Kidney capillary endothelial cell (primary cell): ENCODE data around the gene MPL.

Experiments used
- DNase-seq: peaks from one replicate; pipeline ENCODE4 v3.0.0-alpha.2; 2018; ENCODE audit warnings: low spot score

MPL gene

GRCh38 chr1:43325381-43325780 is 12.2 kb upstream of the MPL start:
- no peak for DNase-seq

DNA sequence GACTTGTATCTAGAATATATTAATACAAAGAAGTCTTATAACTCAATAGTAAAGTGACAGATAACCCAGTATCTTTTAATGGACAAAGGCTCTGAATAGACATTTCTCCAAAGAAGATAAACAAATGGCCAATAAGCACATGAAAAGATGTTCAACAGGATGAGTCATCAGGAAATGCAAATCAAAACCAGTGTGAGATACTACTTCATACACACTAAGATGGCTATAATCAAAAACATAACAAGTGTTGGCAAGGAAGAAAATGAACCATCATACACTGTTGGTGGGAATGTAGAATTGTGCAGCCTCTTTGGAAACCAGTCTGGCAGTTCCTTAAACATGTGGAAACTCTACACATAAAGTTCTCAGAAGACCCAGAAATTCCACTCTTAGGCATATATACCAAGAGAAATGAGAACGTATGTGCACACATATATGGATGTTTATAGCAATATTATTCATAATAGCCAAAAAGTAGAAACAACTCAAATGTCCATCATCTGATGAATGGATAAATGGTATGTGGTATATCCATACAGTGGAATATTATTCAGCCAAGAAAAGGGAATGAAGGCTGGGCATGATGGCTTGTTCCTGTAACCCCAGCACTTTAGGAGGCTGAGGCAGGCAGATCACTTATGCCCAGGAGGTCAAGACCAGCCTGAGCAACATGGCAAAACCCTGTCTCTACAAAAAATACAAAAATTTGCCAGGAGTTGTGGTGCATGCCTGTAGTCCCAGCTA is 9.9 kb upstream of the MPL start:
- DNase-seq = no peak

DNA sequence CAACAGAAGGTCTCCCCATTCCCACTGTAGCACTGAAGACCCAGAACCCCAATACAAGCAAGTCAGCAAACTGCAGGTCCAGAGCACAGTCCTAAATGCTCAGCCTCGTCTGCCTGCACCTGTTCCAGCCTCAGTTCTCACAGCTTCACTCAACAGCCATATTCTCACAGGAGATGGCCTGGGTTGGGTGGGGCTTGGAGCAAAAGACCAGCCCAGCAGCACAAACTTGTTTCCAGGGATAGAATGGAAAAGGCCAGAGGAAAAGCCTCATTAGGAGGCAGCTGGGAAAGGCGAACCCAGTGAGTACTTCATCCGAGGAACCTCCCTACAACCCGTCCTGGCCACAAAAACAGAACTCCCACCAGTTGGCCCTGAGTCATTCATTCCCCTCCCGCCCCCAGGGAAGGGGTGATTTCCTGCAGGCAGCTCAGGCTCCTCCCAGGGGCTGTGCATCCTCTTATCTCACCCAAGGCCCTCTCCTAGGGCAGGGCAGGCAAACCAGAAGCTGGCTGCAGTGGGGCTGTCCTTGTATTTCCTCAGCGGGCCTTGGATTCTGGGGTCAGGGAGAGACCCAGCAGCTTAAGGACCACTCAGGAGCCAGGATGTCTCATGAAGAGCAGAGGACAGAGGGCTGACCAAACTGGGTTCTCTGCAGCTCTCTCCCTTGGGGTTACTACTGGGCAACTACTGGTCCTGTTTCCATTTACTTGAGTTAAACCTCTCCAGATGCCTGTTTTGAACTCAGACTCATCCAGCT is 7.4 kb upstream of the MPL start:
- DNase-seq = peak; percentile 80

DNA sequence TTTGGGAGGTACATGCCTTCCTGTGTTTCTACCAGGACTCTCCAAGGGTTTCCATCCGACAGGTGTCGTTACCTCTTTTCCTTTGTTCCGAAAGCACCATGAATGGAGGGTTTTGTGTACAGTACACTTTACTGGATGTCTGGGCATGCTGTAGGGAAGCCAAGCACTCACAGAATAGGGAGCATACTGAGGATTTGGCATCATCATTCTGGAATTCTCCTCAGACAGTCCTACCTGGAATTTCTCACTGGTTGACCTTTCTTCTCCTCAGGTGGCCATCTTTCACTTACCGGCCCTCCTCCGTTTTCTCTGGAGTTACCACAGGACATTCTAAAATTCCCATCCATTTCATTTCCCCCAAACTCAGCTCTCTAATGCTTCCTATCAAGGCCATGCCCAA is 5.9 kb upstream of the MPL start:
- no peak for DNase-seq

- no peak for DNase-seq
Observed at GRCh38 chr1:43334453-43335205, 3.0 kb upstream of the MPL start.

DNA sequence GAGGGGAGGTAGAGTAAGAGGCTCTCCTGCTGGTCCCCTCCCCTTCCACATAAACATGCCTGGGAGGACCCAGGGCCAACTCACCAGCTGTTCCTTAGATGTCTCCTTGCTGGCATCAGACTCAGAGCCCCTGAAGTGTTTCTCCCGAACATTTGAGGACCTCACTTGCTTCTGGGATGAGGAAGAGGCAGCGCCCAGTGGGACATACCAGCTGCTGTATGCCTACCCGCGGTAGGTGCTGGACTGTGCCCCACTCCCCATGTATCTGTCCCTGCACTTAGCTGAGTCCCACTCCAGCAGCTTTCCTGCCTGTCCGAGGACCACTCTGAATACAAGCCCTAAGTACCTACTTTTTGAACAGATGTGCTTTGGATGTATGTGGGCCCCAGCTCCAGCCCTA is 383 bp downstream of the MPL start:
- DNase-seq = no peak

DNA sequence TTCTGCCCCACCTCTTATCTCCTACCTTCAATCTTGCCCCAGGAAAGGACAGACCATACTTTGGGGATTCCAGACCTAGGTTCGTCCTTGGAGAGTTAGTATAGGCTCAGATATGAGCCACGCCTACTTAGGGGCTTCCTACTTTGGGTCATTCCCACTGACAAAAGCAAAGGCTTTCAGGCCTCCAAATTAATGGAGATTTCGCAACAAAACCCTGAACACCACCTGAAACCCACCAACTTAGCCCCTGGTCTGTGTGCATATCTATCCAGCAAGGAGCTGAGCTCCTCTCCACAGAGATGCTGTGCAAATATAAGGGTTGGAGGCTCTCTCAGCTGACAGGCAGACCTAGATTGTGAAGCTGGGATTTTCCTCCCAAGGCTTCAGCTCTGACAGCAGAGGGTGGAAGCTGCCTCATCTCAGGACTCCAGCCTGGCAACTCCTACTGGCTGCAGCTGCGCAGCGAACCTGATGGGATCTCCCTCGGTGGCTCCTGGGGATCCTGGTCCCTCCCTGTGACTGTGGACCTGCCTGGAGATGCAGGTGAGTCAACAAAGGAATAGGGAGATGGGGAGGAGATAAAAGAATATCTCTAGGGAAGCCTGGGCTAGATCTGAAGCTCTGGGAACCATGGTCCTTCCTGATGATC is 2.1 kb downstream of the MPL start:
- DNase-seq = no peak

GRCh38 chr1:43340559-43340958 is 2.9 kb downstream of the MPL start:
- DNase-seq = no peak

DNA sequence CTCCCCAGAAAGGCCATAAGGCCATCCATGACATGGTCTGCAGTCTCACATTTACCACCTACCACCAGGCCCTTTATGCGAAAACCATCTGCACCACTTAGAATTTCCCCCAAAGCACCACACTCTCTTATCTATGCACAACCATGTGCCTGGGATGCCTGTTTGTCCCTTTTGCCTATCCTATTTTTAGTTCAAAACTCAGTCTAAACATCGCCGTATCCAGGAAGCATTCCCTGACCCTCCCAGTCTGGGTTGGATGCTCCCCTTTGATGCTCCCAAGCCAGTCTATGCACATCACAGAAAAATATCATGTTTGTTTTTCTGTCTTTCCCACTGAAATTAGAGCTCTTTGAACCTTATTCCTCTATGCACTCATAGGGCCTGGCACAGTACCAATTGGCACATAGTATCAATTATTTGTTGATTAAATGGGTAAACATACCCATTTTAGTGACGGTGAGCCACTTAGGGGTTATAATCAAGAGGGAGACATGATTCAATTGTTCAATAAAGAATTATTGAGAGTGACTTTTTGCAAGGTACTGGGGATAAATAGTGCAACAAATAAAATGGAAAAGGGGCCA is 6.7 kb downstream of the MPL start:
- no peak for DNase-seq

DNA sequence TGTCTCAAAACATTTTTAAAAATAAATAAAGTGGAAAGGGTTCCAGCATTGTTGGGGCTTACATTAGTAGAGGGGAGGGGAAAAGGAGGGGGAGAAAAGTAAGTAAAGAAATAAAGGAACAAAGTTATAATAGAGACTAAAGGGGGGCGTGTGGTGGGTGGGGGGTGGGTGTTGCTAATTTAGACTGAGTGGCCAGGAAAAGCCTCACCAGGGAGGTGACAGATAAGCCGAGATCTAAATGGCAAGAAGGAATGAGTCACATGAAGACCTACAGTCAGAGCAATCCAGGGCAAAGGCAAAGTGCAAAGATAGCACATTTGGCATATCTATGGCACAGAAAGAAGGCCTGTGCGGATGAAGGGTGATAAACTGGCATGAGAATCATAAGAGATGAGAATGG is 7.5 kb downstream of the MPL start:
- no peak for DNase-seq

- DNase-seq = no peak
Observed at GRCh38 chr1:43346636-43347035, 9.0 kb downstream of the MPL start.

DNA sequence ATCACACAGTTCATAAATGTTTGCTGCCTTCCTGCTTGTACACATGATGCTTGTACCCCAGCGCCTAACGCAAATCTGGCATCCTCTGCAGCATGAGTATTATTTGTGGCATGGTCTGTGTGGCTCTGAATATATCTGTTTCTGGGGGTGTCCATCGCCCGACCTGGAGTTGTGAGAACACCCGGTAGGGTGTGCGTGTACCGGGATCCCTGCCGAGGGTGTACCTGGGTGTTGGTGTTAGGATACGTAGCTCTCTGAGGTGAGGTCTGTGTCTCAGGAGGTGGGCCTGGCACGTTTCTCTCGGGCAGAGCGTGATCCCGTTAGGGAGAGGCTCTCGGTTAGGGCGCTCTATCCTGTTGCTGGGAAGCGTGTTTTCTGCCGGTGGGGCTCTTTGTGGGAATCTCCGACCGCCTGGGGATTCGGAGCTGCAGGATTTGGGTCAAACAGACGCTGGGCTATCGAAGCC is 10.8 kb downstream of the MPL start:
- DNase-seq = no peak

GRCh38 chr1:43348809-43349593 is 11.4 kb downstream of the MPL start:
- DNase-seq = no peak

- DNase-seq = no peak
Observed at GRCh38 chr1:43349594-43350306, 12.1 kb downstream of the MPL start.

- DNase-seq = no peak
Observed at GRCh38 chr1:43350976-43351375, 13.4 kb downstream of the MPL start.

DNA sequence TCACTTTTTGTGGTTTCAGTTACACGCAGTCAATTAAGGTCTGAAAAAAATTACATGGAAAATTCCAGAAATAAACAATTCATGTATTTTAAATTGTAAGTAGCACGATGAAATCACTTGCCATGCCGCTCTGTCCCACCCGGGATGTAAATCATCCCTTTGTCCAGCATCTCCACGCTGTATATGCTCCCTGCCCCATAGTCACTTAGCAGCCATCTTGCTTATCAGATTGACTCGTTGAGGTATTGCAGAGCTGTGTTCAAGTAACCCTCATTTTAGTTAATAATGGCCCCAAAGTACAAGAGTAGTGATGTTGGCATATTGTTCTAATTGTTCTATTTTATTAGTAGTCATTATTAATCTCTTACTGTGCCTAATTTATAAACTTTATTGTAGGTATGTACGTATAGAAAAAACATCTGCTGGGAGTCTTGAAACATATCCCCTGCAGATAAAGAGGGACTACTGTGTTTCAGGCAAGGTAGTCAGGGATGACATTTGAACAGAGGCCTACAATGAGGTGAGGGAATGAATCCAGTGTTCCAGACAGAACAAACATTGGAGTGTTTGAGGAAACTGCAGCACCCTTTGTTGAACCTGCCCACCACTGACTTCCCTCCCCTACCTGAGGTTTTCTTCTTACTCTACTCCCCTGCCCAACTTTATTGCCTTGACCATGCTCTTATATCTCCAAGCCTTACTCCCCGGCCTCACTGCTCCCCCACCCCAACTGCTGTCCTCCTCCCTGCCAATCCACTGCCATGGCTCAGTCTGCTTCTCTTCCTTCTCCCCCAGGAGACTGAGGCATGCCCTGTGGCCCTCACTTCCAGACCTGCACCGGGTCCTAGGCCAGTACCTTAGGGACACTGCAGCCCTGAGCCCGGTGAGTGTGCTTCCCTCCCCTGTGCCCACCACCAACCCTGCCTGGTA is 14.1 kb downstream of the MPL start:
- DNase-seq = no peak

- no peak for DNase-seq
Observed at GRCh38 chr1:43352351-43352705, 14.7 kb downstream of the MPL start.

- no peak for DNase-seq
Observed at GRCh38 chr1:43352881-43353280, 15.3 kb downstream of the MPL start.

DNA sequence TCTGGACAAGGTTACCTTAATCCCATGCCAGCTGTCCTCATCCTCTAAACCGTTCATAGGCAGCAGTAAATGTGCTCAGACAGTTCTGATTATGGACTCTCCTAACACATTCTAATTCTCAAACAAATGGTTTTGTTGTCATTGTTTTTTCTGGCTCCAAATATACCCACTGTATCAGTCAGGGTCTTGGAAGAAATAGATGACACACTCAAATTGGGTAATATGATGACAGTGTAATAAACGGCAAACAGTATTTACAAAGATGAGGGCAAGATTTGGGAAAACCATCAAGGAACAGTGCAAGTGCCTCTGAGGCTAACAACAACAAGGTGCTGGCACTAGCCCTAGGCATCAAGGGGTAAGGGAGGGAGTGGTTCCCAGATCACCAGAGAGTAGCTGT is 16.9 kb downstream of the MPL start:
- no peak for DNase-seq

- DNase-seq = no peak
Observed at GRCh38 chr1:43354936-43355335, 17.3 kb downstream of the MPL start.
